Measurements from ENCODE around the gene TMEM234. TPM values are rescaled to one million over a fixed set of nuclear protein-coding genes. Genes with fewer than 3 reads are reported as not detected.
"Not testable (repeated sequence)": the region's sequence is repeated elsewhere in the genome, so short reads cannot be mapped to it uniquely, and the experiment has no call there.

Gene TMEM234
- 14.4 and 16.6 TPM in 2 replicates for total RNA-seq (2014; rRNA removed)
- 23.8 TPM for polyA plus RNA-seq (2012)

DNA sequence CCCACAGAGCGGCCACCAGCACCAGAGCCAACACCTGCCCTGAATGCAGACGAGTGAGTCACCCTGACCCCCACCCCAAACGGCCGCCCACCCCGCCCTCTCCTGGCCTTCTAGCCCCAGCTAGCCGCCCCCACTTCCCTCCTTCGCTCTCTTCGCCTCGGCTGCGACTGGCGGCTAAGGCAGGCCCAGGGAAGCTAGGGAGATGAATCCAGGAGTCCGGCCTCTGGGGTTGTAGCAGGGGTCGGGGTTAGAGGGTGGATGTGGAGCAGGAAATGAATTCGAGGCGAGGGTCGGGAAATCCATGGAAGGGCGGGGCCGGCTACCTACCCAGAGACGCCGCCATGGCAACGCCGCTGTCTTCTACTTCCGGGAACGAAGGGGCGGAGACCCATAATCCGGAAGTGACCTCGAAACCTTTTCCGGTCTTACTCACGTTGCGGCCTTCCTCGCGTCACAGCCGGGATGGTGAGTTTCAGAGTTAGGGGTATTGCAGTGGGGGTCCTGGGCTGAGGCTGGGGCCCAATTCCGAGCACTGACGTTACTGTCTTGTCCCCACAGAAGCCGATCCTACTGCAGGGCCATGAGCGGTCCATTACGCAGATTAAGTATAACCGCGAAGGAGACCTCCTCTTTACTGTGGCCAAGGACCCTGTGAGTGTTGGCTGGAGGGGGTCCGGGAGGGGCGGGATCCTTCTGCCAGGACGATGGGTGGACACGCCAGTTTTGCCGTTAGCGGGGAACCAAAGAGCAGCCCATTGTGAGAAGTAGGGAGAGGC, at the start of gene TMEM234, which contains the start of gene EIF3I:
TMEM234 (minus strand) TSS at position 374 of the 776 bp plus-strand sequence; CDS start at position 343, 31 bp downstream.
EIF3I (plus strand) TSS at position 428 of the 776 bp plus-strand sequence; CDS start at position 463, 35 bp downstream.
- DNase-seq (ENCODE audit: low read depth): peak; percentile 87

GRCh38 chr1:32269744-32270143, 47.6 kb upstream of the TMEM234 start:
- DNase-seq (ENCODE audit: low read depth): no peak

DNA sequence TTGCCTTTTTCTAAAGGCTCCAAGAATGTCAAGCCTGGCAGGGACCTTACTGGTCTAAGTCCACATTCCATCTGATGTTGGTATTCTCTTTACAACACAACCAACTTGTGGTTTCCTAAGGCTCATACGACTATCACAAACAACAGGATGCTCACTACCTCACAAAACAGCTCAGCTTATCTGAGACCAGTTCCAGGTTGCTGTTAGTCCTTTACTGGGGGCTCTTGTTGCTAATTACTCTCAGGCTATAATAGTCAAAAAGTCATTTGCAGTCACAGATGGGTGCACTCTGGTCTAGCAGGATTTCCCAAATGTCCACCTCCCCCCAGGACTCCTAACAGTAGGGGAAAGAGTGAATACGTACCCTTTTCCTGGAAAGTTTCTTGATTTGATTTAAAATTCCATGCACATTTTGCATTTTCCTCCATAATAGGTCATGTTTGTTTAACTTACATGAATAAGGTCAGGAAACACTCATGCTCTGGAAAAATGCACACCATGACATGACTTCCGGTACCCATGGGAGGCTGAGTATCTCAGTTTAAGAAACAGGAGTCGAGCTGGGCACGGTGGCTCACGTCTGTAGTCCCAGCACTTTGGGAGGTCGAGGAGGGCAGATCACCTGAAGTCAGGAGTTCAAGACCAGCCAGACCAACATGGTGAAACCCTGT, 44.9 kb upstream of the TMEM234 start:
- no peak for DNase-seq (ENCODE audit: low read depth)

DNA sequence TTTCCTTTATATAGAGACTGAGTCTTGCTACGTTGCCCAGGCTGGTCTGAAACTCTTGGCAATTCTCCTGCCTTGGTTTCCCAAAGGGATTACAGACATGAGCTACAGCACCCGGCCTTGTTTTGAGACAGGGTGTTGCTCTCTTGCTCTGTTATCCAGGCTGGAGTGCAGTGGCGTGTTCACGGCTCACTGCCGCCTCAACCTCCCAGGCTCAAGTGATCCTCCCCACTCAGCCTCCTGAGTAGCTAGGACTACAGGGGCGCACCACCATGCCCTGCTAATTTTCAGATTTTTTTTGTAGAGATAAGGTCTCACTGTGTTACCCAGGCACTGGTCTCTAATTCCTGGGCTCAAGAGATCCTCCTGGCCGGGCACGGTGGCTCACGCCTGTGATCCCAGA, 43.7 kb upstream of the TMEM234 start:
- DNase-seq (ENCODE audit: low read depth): no peak

GRCh38 chr1:32263744-32264143, 41.6 kb upstream of the TMEM234 start:
- DNase-seq (ENCODE audit: low read depth): no peak

- not testable (repeated sequence) for DNase-seq (ENCODE audit: low read depth)
Observed at GRCh38 chr1:32263236-32263593, 41.1 kb upstream of the TMEM234 start.

- no peak for DNase-seq (ENCODE audit: low read depth)
Observed at GRCh38 chr1:32257227-32257508, 35.0 kb upstream of the TMEM234 start.

GRCh38 chr1:32256473-32257226, 34.5 kb upstream of the TMEM234 start:
- DNase-seq (ENCODE audit: low read depth): no peak

DNA sequence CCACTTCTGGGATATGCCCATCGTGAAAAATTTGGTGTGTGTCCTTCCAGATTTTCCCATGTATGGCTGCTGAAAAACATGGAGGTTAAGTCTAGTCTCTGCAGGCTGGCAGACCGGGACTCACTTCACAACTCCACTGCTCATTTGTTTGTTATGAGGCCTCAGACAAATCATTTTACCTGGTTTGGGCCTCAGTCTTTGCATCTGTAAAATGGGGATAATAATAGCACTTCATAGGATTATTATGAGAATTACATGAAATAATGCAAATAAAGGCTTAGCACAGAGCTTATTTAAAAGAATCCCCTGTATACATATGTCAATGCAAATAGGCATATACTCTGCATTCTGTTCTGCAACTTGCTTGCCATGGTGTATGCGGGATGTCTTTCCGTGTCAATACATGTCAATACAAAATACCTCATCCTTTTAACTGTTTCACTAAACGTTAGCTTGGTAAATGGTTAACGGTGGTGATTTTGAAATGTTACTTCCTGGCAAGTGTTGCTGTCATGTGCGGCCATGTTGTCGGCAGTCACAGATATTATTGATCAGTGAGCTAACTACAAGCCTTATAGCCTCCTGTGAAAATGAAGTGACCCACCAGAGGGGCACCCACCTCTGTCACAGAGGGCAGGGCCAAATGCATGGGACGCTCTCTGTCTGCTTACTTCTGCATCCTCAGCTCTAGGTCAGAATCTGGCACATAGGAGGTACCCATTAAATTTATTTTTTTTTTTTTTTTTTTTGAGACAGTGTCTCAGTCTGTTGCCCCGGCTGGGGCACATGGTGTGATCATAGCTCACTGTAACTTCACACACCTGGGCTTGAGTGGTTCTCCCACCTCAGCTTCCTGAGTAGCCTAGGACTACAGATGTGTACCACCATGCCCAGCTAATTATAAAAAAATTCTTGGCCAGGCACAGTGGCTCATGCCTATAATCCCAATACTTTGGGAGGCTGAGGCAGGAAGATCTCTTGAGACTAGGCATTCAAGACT, 33.2 kb upstream of the TMEM234 start:
- no peak for DNase-seq (ENCODE audit: low read depth)

DNA sequence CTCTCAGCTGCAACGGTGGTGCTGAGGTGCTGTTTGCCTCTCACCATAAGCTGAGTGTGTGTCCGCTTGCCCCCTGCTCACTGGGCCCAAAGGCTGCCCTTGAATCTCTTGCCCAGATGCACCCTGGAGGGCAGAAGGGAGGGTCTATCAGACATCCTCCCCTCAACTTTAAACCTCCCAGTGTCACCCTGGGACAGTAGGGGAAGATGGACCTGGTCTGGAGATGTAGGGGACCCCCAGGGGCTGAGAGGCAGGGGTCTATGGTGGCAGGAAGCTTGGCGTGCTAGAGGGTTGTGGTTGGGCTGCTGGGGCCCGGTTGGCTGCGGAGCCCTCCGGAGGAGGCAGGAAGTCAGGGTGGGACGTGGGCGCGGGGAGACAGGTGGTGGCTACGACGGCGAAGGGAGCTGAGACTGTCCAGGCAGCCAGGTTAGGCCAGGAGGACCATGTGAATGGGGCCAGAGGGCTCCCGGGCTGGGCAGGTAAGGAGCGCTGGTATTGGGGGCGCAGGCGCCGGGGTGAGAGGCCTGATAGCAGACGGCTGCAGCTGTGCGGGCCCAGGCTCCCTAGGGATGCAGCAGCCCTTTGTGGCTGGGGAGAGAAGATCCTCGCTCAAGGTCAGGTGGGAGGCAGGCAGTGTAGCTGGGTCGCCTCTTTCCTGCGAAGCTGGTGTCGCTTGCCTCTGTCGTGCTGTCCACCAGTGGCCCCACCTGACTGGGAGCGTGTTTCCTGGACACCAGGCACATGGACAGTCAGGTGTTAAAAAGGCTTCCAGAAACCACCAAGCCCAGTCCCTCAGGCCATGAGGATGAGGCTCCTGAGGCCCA, 29.0 kb upstream of the TMEM234 start, which contains the start of gene LCK:
LCK (plus strand) TSS at position 373 of the 824 bp plus-strand sequence. CDS start 23,065 bp downstream, outside the sequence.
- DNase-seq (ENCODE audit: low read depth): no peak

DNA sequence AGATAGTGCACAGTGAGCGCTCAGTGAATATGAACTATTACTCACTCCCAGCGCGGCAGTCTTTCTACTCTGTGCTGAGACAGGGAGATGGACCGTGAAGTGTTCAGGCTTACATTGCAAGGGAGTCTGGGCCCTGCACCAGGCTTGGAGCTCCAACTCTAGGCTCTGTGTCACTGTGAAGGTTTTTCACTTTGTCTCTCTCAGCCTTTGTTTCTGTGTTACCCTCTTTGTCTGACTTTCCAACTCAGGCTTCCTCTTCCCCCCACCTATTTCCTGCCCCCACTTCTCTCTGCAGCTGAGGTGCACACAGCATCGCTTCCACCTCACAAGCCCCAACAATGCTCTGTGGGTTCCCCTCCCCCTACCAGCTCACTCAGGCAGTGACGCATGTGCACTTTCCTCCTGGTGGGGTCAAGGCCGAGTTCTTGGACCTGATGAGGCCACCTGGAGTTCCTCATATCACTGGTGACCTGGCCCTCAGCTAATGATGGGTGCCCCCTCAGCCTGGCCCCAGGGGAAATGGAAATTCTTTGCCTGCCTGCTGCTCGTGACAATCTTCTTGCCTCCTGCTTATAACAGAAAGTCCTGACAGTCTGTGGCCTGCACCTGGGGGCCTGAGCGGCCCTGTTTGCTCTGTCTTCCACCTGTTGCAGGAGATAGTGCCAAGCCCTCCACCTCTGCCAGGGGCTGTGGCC, 27.8 kb upstream of the TMEM234 start:
- no peak for DNase-seq (ENCODE audit: low read depth)

DNA sequence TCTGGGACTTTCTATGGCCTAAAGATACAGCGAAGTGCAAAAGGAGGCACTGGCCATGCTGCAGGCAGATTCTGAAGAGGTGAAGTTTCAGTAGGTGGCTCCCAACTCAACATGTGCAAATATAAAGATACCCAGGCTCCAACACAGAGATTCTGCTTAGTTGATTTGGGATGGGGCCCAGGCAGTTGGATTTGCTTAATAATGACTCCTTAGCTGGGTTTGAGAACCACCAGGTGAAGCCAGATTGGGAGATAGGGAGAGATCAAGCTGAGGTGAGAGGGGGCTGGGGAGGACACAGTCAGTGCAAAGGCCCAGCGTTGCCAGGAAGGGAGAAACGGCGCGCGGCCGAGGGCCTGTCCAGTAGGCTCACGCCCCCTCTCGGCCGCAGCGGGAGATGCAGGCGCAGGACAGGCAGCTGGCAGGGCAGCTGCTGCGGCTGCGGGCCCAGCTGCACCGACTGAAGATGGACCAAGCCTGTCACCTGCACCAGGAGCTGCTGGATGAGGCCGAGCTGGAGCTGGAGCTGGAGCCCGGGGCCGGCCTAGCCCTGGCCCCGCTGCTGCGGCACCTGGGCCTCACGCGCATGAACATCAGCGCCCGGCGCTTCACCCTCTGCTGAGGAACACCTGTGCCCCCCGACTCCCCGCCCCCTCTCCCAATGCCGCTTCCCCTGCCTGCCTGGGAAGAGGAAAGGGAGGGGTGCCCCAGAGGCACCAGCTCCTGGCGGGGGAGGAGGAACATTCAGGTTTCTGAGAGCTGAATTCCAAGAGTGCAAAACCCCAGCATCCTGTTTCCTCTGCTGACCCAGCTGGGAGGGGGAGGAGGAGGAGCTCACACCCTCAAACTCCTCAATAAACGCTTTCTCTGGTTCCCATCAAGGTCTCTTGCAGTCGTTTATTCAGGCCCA, 26.1 kb upstream of the TMEM234 start:
- peak; percentile 51 for DNase-seq (ENCODE audit: low read depth)

- DNase-seq (ENCODE audit: low read depth): no peak
Observed at GRCh38 chr1:32247452-32247851, 25.3 kb upstream of the TMEM234 start.

DNA sequence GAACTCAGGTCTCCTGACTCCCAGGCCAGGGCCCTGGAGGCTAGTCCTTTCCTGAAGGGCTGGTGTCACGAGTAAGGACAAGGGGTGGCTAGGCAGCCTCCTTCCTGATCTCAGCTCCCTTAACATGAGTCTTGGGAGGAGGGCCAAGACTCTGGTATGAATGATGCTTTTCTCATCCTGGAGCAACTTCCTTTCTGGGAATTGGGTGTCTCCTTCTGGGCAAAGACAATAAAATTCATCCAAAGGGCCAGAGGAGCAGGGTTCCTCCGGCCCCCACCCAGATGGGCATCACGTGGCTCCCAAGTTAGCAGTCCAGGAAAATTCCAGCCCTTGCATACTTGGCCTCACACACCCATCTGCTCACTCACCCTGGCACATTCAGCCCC, 24.7 kb upstream of the TMEM234 start, which contains the start of gene FAM167B:
FAM167B (plus strand) TSS at position 335 of the 386 bp plus-strand sequence. CDS start 200 bp downstream, outside the sequence.
- no peak for DNase-seq (ENCODE audit: low read depth)

GRCh38 chr1:32242341-32242851, 20.2 kb upstream of the TMEM234 start:
- no peak for DNase-seq (ENCODE audit: low read depth)

- peak; percentile 71 for DNase-seq (ENCODE audit: low read depth)
Observed at GRCh38 chr1:32241001-32241763, 19.0 kb upstream of the TMEM234 start.
